Spleen (tissue), 7 donors: ENCODE data around the gene C11orf21.

Experiments used
- POLR2A ChIP-seq, 3 donors: fragments of 450-650 bp; IDR thresholded peaks; one replicate each; pipeline ENCODE4 v1.5.1; 2017; ENCODE audit warnings: antibody characterized with exemption in 3 of 3, mild to moderate bottlenecking in 1 of 3
- TF ChIP-seq, protein P1 (sequence below), 11 experiments: fragments of 200-600 bp in 7 of 11; fragments of 450-650 bp in 4 of 11; sonication (generic) in 4 of 11; IDR thresholded peaks in 8 of 11; conservative IDR thresholded peaks in 3 of 11; 1 replicate in 7 of 11; 2 replicates in 4 of 11; pipeline versions ENCODE4 v1.4.0 to v1.8.0; 2016 to 2021; ENCODE audit warnings: antibody characterized with exemption in 11 of 11, inconsistent platforms in 4 of 11, mild to moderate bottlenecking in 1 of 11
- donor health status: DM: no; HTN: no; CAD: no; lungs with moderate emphysema.
- donor health status: DM: no; HTN: no; CAD: no.
- donor health status: DM: no; HTN: no; CAD: no.

DNA sequence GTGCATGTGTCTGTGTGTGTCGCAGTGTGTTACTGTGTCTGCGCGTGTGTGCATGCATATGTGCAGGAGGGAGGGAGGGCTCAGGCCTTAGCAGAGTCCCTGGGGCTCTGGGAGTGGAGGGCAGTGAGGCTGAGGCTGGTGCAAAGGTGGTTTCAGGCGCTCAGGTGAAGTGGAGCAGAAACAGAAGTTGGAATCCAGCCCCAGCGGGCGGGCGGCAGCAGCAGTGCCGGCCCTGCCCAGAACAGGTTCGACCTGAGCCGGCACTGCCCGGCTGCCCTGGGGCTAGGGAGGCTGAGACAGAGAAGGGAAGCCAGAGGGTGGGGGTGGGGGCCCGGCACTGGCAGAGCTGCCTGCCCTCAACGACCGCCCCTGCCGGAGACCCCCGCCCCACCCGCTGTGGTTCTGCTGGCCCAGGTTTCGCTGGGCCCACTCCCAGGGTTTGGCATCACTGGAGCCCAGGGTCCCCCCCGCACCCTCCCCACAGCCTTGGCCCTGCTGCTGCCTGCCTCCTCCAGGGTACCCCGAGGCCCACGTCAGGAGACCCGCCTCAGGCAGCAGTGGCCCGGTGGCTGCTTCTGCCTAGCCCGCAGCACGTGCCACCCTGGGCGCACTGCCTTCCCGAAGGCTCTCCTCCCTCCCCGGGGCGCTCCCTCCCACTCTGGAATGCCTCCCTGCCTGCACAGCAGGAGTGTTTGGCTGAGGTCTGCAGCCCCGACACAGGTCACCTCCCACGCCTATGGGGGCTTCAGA is 44.6 kb downstream of the C11orf21 start:
- TF ChIP-seq, protein P1, sequence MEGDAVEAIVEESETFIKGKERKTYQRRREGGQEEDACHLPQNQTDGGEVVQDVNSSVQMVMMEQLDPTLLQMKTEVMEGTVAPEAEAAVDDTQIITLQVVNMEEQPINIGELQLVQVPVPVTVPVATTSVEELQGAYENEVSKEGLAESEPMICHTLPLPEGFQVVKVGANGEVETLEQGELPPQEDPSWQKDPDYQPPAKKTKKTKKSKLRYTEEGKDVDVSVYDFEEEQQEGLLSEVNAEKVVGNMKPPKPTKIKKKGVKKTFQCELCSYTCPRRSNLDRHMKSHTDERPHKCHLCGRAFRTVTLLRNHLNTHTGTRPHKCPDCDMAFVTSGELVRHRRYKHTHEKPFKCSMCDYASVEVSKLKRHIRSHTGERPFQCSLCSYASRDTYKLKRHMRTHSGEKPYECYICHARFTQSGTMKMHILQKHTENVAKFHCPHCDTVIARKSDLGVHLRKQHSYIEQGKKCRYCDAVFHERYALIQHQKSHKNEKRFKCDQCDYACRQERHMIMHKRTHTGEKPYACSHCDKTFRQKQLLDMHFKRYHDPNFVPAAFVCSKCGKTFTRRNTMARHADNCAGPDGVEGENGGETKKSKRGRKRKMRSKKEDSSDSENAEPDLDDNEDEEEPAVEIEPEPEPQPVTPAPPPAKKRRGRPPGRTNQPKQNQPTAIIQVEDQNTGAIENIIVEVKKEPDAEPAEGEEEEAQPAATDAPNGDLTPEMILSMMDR (IDR thresholded peaks at IDR 0.05 in 8 of 11, conservative IDR thresholded peaks at IDR 0.05 in 3 of 11): no peak
- no peak for TF ChIP-seq POLR2A (IDR thresholded peaks at IDR 0.05)
